IMR-90 (cell line): ENCODE results near the gene DGKB. TPM values are rescaled to one million over a fixed set of nuclear protein-coding genes. Genes with fewer than 3 reads are reported as not detected.
A peak's percentile ranks its signal among the peaks of the same experiment; 100 is the strongest.

Source experiments
- ATAC-seq: fragments of 200-7000 bp; cut with Tn5 transposase; 2 replicates; pipeline ENCODE4 v1.9.1; 2020; ENCODE audit warnings: low read depth, mild to moderate bottlenecking, moderate library complexity
- BruUV-seq: library from RNA; stranded (reverse); fragments of 400-500 nt; replicated peaks from 2 replicates; lab custom pipeline; 2021; lab: Mats Ljungman, UMichigan
- CTCF ChIA-PET: fragments of 300-600 bp; formaldehyde crosslinking; extraction: SDS; loops from one replicate; lab custom pipeline; 2021; ENCODE audit warnings: antibody characterized with exemption; lab: Yijun Ruan, JAX
- POLR2A ChIA-PET: fragments of 300-600 bp; sonication (Branson Sonifier 250); formaldehyde crosslinking; loops from one replicate; lab custom pipeline; 2022; ENCODE audit warnings: antibody characterized with exemption; ENCODE audit not compliant: unreplicated experiment; lab: Charles Lee
- DNase-seq: peaks from one replicate; pipeline ENCODE4 v3.0.0; 2013
- H2AFZ ChIP-seq: replicated peaks from 2 replicates; pipeline ENCODE3; 2013; ENCODE audit warnings: low read length, mild to moderate bottlenecking; ENCODE audit not compliant: poor library complexity
- H2AK5ac ChIP-seq: 2 replicates; pipeline ENCODE4 v1.6.1; 2013; ENCODE audit warnings: low read depth, low read length, inconsistent platforms
- H2AK9ac ChIP-seq: replicated peaks from 2 replicates; pipeline ENCODE3; 2013; ENCODE audit warnings: mild to moderate bottlenecking, low read depth, low read length, moderate library complexity; ENCODE audit not compliant: poor library complexity
- H2BK120ac ChIP-seq: 2 replicates; pipeline ENCODE4 v1.6.1; 2013; ENCODE audit warnings: low read depth, low read length, inconsistent platforms
- H2BK15ac ChIP-seq: 3 replicates; pipeline ENCODE4 v1.6.1; 2013; ENCODE audit warnings: low read depth, low read length, inconsistent platforms
- H2BK20ac ChIP-seq: 2 replicates; pipeline ENCODE4 v1.6.1; 2013; ENCODE audit warnings: low read depth, mild to moderate bottlenecking, inconsistent platforms, low read length, moderate library complexity
- H2BK5ac ChIP-seq: 2 replicates; pipeline ENCODE4 v1.6.1; 2013; ENCODE audit warnings: mild to moderate bottlenecking, low read depth, low read length, inconsistent platforms; ENCODE audit not compliant: poor library complexity, severe bottlenecking
- H3K14ac ChIP-seq: replicated peaks from 2 replicates; pipeline ENCODE4 v1.6.1; 2013; ENCODE audit warnings: low read depth, low read length, inconsistent platforms
- H3K18ac ChIP-seq: 2 replicates; pipeline ENCODE4 v1.6.1; 2013; ENCODE audit warnings: low read depth, low read length, control low read depth
- H3K23ac ChIP-seq: 2 replicates; pipeline ENCODE4 v1.6.1; 2013; ENCODE audit warnings: low read depth, low read length, inconsistent platforms
- H3K27ac ChIP-seq: 2 replicates; pipeline ENCODE4 v1.5.1; 2013; ENCODE audit warnings: mild to moderate bottlenecking, control low read depth, low read length; ENCODE audit not compliant: insufficient read depth
- H3K27me3 ChIP-seq: 2 replicates; pipeline ENCODE4 v1.6.1; 2013; ENCODE audit warnings: low read length; ENCODE audit not compliant: control insufficient read depth, insufficient read depth
- H3K36me3 ChIP-seq: 2 replicates; pipeline ENCODE4 v1.6.1; 2013; ENCODE audit warnings: low read length, mixed read lengths; ENCODE audit not compliant: control insufficient read depth, insufficient read depth
- H3K4ac ChIP-seq: 2 replicates; pipeline ENCODE4 v1.6.1; 2013; ENCODE audit warnings: low read depth, low read length, inconsistent platforms
- H3K4me1 ChIP-seq: 2 replicates; pipeline ENCODE4 v1.6.1; 2013; ENCODE audit warnings: low read length, mixed read lengths; ENCODE audit not compliant: control insufficient read depth, insufficient read depth
- H3K4me2 ChIP-seq: 2 replicates; pipeline ENCODE4 v1.6.1; 2013; ENCODE audit warnings: low read depth, mild to moderate bottlenecking, control low read depth, low read length, moderate library complexity
- H3K4me3 ChIP-seq: 2 replicates; pipeline ENCODE4 v1.5.1; 2013; ENCODE audit warnings: low read depth, mild to moderate bottlenecking, control low read depth, low read length, moderate library complexity; ENCODE audit not compliant: insufficient read depth
- H3K56ac ChIP-seq: 2 replicates; pipeline ENCODE4 v1.6.1; 2013; ENCODE audit warnings: low read length, inconsistent platforms; ENCODE audit not compliant: insufficient read depth; ENCODE audit errors: extremely low read depth
- H3K79me1 ChIP-seq, 2 experiments: 2 replicates each; pipeline ENCODE4 v1.6.1; 2013; ENCODE audit warnings: low read length in 2 of 2, inconsistent platforms in 1 of 2, low read depth in 1 of 2
- H3K9ac ChIP-seq: 2 replicates; pipeline ENCODE4 v1.6.1; 2013; ENCODE audit warnings: low read depth, low read length, control low read depth
- H3K9me1 ChIP-seq: 2 replicates; pipeline ENCODE4 v1.6.1; 2013; ENCODE audit warnings: low read length, inconsistent platforms; ENCODE audit not compliant: insufficient read depth
- H3K9me3 ChIP-seq: 2 replicates; pipeline ENCODE4 v1.6.1; 2013; ENCODE audit warnings: low read length; ENCODE audit not compliant: control insufficient read depth, insufficient read depth
- H4K20me1 ChIP-seq: 2 replicates; pipeline ENCODE4 v1.6.1; 2013; ENCODE audit warnings: low read length, inconsistent platforms; ENCODE audit not compliant: insufficient read depth
- H4K5ac ChIP-seq: 2 replicates; pipeline ENCODE4 v1.6.1; 2013; ENCODE audit warnings: mild to moderate bottlenecking, low read depth, low read length, control low read depth
- H4K8ac ChIP-seq, 2 experiments: 2 replicates each; pipeline ENCODE4 v1.6.1; 2013; ENCODE audit warnings: low read depth in 2 of 2, low read length in 2 of 2, control low read depth in 1 of 2, inconsistent platforms in 1 of 2
- H4K91ac ChIP-seq: 2 replicates; pipeline ENCODE4 v1.6.1; 2013; ENCODE audit warnings: low read depth, low read length, inconsistent platforms; ENCODE audit not compliant: insufficient read depth
- BHLHE40 ChIP-seq: fragments of 150-350 bp; IDR thresholded peaks from 2 replicates; pipeline ENCODE4 v1.6.1; 2016; ENCODE audit warnings: mild to moderate bottlenecking, low read depth, low read length
- CEBPB ChIP-seq: IDR thresholded peaks from 2 replicates; pipeline ENCODE4 v1.6.1; 2012; ENCODE audit warnings: low read depth, low read length, improper control_type of control experiment
- CHD1 ChIP-seq: IDR thresholded peaks from 2 replicates; pipeline ENCODE4 v1.6.1; 2012; ENCODE audit warnings: low read depth, low read length, improper control_type of control experiment
- CTCF ChIP-seq: conservative IDR thresholded peaks from 2 replicates; pipeline ENCODE4 v1.5.1; 2012; ENCODE audit warnings: mild to moderate bottlenecking, low read depth, low read length, improper control_type of control experiment
- ELK1 ChIP-seq: fragments of 150-350 bp; IDR thresholded peaks from 2 replicates; pipeline ENCODE4 v1.6.1; 2016; ENCODE audit warnings: low read depth, mild to moderate bottlenecking, low read length, moderate library complexity, borderline replicate concordance
- FOS ChIP-seq: fragments of 150-350 bp; IDR thresholded peaks from 2 replicates; pipeline ENCODE4 v1.6.1; 2016; ENCODE audit warnings: low read depth, low read length
- MAFK ChIP-seq: IDR thresholded peaks from 2 replicates; pipeline ENCODE4 v1.6.1; 2012; ENCODE audit warnings: low read depth, low read length, improper control_type of control experiment
- MAZ ChIP-seq: IDR thresholded peaks from 2 replicates; pipeline ENCODE4 v1.6.1; 2012; ENCODE audit warnings: low read depth, mild to moderate bottlenecking, low read length, improper control_type of control experiment, moderate library complexity, borderline replicate concordance
- MXI1 ChIP-seq: IDR thresholded peaks from 2 replicates; pipeline ENCODE4 v1.6.1; 2012; ENCODE audit warnings: low read depth, mild to moderate bottlenecking, low read length, moderate library complexity, borderline replicate concordance
- NFE2L2 ChIP-seq: fragments of 150-350 bp; IDR thresholded peaks from 2 replicates; pipeline ENCODE4 v1.6.1; 2016; ENCODE audit warnings: low read depth, mild to moderate bottlenecking, low read length
- POLR2A ChIP-seq: IDR thresholded peaks from 2 replicates; pipeline ENCODE4 v1.6.1; 2012; ENCODE audit warnings: mild to moderate bottlenecking, low read depth, low read length
- RAD21 ChIP-seq: IDR thresholded peaks from 2 replicates; pipeline ENCODE4 v1.6.1; 2012; ENCODE audit warnings: low read length, improper control_type of control experiment
- RCOR1 ChIP-seq: IDR thresholded peaks from 2 replicates; pipeline ENCODE4 v1.6.1; 2012; ENCODE audit warnings: mild to moderate bottlenecking, low read length, improper control_type of control experiment; ENCODE audit not compliant: insufficient replicate concordance
- RFX5 ChIP-seq: IDR thresholded peaks from 2 replicates; pipeline ENCODE4 v1.8.0; 2012; ENCODE audit warnings: low read depth, mild to moderate bottlenecking, low read length, moderate library complexity
- SMC3 ChIP-seq: fragments of 150-350 bp; IDR thresholded peaks from 2 replicates; pipeline ENCODE4 v1.6.1; 2016; ENCODE audit warnings: low read depth, mild to moderate bottlenecking, antibody characterized with exemption, low read length, moderate library complexity
- USF2 ChIP-seq: fragments of 150-350 bp; IDR thresholded peaks from 2 replicates; pipeline ENCODE4 v1.6.1; 2017; ENCODE audit warnings: mild to moderate bottlenecking, antibody characterized with exemption, low read length, low read depth
- WGBS, 2 experiments: methylation state at CpG; one replicate each; pipeline versions ENCODE4 v1.1.5 to v1.1.7; 2013; ENCODE audit warnings: missing lambda C conversion rate in 2 of 2; ENCODE audit not compliant: insufficient read length in 1 of 2; ENCODE audit errors: extremely low coverage in 2 of 2; 5-methylcytosine and 5-hydroxymethylcytosine counted together
- dilution Hi-C: fragments of 300-500 bp; cut with HindIII; formaldehyde crosslinking; loops from one replicate; pipeline ENCODE4 v1.14.3; 2018; ENCODE audit warnings: low sequenced_read_pairs; ENCODE audit not compliant: unreplicated experiment
- in situ Hi-C: fragments of 300-500 bp; cut with MboI; formaldehyde crosslinking; loops from 3 replicates; pipeline ENCODE4 v1.14.3; 2019; ENCODE audit warnings: low sequenced_read_pairs, inconsistent platforms, mixed read lengths
- intact Hi-C: fragments of 100-400 bp; cut with micrococcal nuclease; formaldehyde crosslinking; loops from 2 replicates; pipeline ENCODE4 v1.10.0; 2022
- polyA plus RNA-seq, 3 experiments: library from polyadenylated mRNA; depleted of rRNA; stranded (reverse); fragments of >200 nt; gene quantifications; 2 replicates each; pipeline ENCODE4 v1.2.3, GENCODE V29; 2012; ENCODE audit warnings: low replicate concordance in 1 of 3
- total RNA-seq: library from RNA; depleted of rRNA; stranded (reverse); fragments of >200 nt; gene quantifications from 2 replicates; pipeline ENCODE4 v1.2.3, GENCODE V29; 2012

The DGKB gene
- total and polyA plus RNA-seq, 2 of the 4 experiments (the other 2 are of a cell fraction), result not detected

GRCh38 chr7:14717816-14718215 lies 184.7 kb downstream of the DGKB start:
- Histone ChIP-seq H2BK120ac (no peak overlapping the region), H2BK15ac (no peak overlapping the region), H3K9me3 (no peaks in the 10 kb centered on the region), H3K36me3 (no peaks in the 10 kb centered on the region), H2AK9ac (no peak overlapping the region), H3K4ac (no peak overlapping the region), H3K23ac (no peak overlapping the region), H4K8ac (no peak overlapping the region), H2BK20ac (no peak overlapping the region), H3K18ac (no peak overlapping the region), H4K5ac (no peak overlapping the region), H3K27me3 (no peaks in the 10 kb centered on the region), H4K91ac (no peak overlapping the region), H2BK5ac (no peak overlapping the region), H3K4me2 (no peak overlapping the region), H2AFZ (no peak overlapping the region), H3K9ac (no peak overlapping the region), H4K20me1 (no peaks in the 10 kb centered on the region), H3K9me1 (no peaks in the 10 kb centered on the region), H3K4me1 (no peaks in the 10 kb centered on the region), H3K27ac (no peak overlapping the region), H3K4me3 (no peak overlapping the region), H2AK5ac (no peak overlapping the region), H3K56ac (no peak overlapping the region), H3K79me1 (no peaks in the 10 kb centered on the region), H3K14ac (no peak overlapping the region)
- intact Hi-C loops, result loop anchor here (1.0 to 10.0 kb wide), 6 partner anchors 204 to 1357 kb away; no protein-coding TSS in a partner anchor
- no CpG with 5 or more reads among the region's 1 CpG for WGBS, 2 experiments
- dilution Hi-C loops, result no loop called here
- TF ChIP-seq RFX5 (no peak), CHD1 (no peak), MAZ (no peak), ELK1 (no peak), RAD21 (peak; percentile 58), CEBPB (no peak), FOS (no peak), RCOR1 (no peak), MAFK (no peak), USF2 (no peak), MXI1 (no peak), BHLHE40 (no peak), CTCF (peak; percentile 58), POLR2A (no peak), NFE2L2 (no peak), SMC3 (peak; percentile 51)
- BruUV-seq, result no TSS peak
- in situ Hi-C loops, result loop anchor here (5.0 kb wide), 1 partner anchor 294 kb away; no protein-coding TSS in a partner anchor
- ChIA-PET POLR2A (interaction anchor here (0.6 kb wide), 1 partner anchor 1437 kb away, joined by 3 read pairs; no protein-coding TSS in a partner anchor), CTCF (interaction anchor here (1.4 kb wide), 1 partner anchor 298 kb away, joined by 6 read pairs; no protein-coding TSS in a partner anchor)
- DNase-seq, result peak; percentile 13
- peak; percentile 68 for ATAC-seq
